MCF 10A (cell line): ENCODE results near the gene PDLIM4. TPM values are rescaled to one million over a fixed set of nuclear protein-coding genes. Genes with fewer than 3 reads are reported as not detected.

Source experiments
- BruUV-seq: library from RNA; stranded (reverse); fragments of 400-500 nt; replicated peaks from 2 replicates; lab custom pipeline; 2021; lab: Mats Ljungman, UMichigan
- CTCF ChIA-PET: fragments of 300-600 bp; sonication (Branson Sonifier 250); formaldehyde crosslinking; extraction: SDS; loops from one replicate; lab custom pipeline; 2021; ENCODE audit warnings: antibody characterized with exemption, inconsistent platforms; lab: Yijun Ruan, JAX
- POLR2A ChIA-PET: fragments of 300-600, 350-650 bp; sonication (Branson Sonifier 250); formaldehyde crosslinking; extraction: SDS; loops from one replicate; lab custom pipeline; 2020; ENCODE audit warnings: antibody characterized with exemption, inconsistent platforms; lab: Yijun Ruan, JAX
- DNase-seq: peaks from one replicate; pipeline ENCODE4 v3.0.0-alpha.2; 2018; ENCODE audit not compliant: unreplicated experiment
- H3K27ac Mint-ChIP-seq: one replicate; pipeline ENCODE4 v1.8.0; 2022; ENCODE audit warnings: mild to moderate bottlenecking, low read depth, mixed read lengths; ENCODE audit not compliant: unreplicated experiment
- H3K27me3 Mint-ChIP-seq: one replicate; pipeline ENCODE4 v1.8.0; 2022; ENCODE audit warnings: mixed read lengths; ENCODE audit not compliant: insufficient read depth, unreplicated experiment
- H3K36me3 Mint-ChIP-seq: one replicate; pipeline ENCODE4 v1.8.0; 2022; ENCODE audit warnings: mild to moderate bottlenecking, moderate library complexity, mixed read lengths; ENCODE audit not compliant: insufficient read depth, unreplicated experiment
- H3K4me1 Mint-ChIP-seq: one replicate; pipeline ENCODE4 v1.8.0; 2022; ENCODE audit warnings: mixed read lengths; ENCODE audit not compliant: insufficient read depth, unreplicated experiment
- H3K4me3 Mint-ChIP-seq: one replicate; pipeline ENCODE4 v1.8.0; 2022; ENCODE audit warnings: mild to moderate bottlenecking, moderate library complexity, mixed read lengths; ENCODE audit not compliant: unreplicated experiment
- H3K9me3 Mint-ChIP-seq: one replicate; pipeline ENCODE4 v1.8.0; 2022; ENCODE audit warnings: mixed read lengths; ENCODE audit not compliant: unreplicated experiment
- CTCF ChIP-seq: fragments of 200-600 bp; IDR thresholded peaks from one replicate; pipeline ENCODE4 v1.8.0; 2022; ENCODE audit warnings: antibody characterized with exemption, mild to moderate bottlenecking; ENCODE audit not compliant: unreplicated experiment
- intact Hi-C: fragments of 100-400 bp; cut with micrococcal nuclease; formaldehyde crosslinking; loops from 2 replicates; pipeline ENCODE4 v1.14.1; 2022
- total RNA-seq: library from RNA; stranded (reverse); gene quantifications from 2 replicates; pipeline ENCODE4 v1.2.3, GENCODE V29; 2022

PDLIM4 gene
- total RNA-seq, 1 experiment from 2014 or later, result 101 TPM

DNA sequence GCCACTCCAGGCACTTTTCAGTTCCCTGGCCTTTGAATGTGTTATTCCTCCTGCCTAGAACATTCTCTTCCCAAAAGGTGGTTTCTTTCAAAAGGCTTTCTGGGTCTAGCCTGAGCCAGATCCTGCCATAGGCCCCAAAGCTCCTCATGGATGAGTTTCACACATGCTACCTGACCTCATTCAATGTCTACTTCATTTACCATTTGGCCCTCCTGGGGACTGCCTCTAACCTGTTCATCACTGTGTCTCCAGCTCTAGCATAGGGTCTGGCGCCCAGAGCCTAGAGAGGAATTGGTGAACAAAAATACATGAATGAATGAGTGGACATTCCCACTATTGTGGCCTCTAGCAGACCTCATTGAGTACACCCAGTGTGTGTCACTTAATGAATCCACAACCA lies 24.4 kb upstream of the PDLIM4 start:
- CTCF ChIA-PET, result interaction anchor here (0.6 to 1.0 kb wide), 2 partner anchors 53 to 235 kb away, joined by 3 to 9 read pairs; no protein-coding TSS in a partner anchor
- no peak for DNase-seq
- intact Hi-C loops, result no loop called here
- no peaks in the 10 kb centered on the region for H3K36me3 Mint-ChIP-seq
- no peak overlapping the region for H3K4me3 Mint-ChIP-seq
- POLR2A ChIA-PET, result no interaction called here
- H3K27me3 Mint-ChIP-seq, result no peaks in the 10 kb centered on the region
- no peak for TF ChIP-seq CTCF
- H3K4me1 Mint-ChIP-seq, result no peaks in the 10 kb centered on the region
- H3K9me3 Mint-ChIP-seq, result no peaks in the 10 kb centered on the region
- BruUV-seq, result no TSS peak
- H3K27ac Mint-ChIP-seq, result no peak overlapping the region

DNA sequence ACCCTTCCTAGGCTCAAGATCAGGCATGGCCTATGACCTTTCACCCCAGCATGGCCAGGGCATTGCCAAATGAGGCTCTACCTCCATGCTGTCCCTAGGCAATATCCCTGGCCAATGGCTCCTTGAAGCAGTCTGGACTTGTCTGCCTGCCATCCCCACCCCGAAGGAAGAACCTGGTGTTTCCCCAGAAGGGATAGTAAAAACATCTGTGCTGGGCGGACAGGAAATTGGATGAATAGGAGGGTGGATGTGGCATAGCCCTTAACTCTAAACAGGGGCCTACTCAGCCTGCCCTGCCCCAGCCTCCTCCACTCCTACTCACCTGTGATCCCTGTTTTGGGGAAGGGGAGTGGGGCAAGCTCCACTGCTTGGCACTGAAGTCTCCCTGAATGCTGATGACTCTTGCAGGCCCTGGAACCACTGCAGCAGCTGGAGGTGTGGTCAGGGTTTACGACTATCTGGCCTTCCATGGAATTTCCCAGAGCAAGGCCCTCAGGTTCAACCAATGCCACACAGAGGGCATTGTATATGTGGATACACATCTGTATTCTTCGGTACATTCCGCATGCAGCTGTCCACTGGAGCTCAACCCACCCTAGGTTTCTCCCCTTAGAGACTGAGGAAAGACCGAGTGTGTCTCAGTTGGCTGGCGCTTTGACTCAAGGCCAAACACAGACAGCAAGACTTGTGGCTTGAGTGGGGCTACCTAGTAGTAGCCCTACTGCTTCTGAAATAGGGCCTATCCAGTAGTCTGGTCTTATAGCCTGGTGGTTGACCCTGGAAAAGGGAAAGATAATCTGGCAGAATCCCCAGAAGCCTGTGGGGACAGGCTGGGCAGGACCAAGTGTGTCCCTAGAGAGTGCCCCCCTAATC lies 23.4 kb upstream of the PDLIM4 start:
- no peak overlapping the region for H3K27ac Mint-ChIP-seq
- CTCF ChIA-PET, result interaction anchor here (0.6 to 1.2 kb wide), 3 partner anchors 41 to 234 kb away, joined by 3 read pairs; partner anchors contain the start of gene SLC22A4
- H3K36me3 Mint-ChIP-seq, result no peaks in the 10 kb centered on the region
- H3K4me3 Mint-ChIP-seq, result no peak overlapping the region
- no peaks in the 10 kb centered on the region for H3K4me1 Mint-ChIP-seq
- no peak for DNase-seq
- H3K27me3 Mint-ChIP-seq, result no peaks in the 10 kb centered on the region
- TF ChIP-seq CTCF, result no peak
- no peaks in the 10 kb centered on the region for H3K9me3 Mint-ChIP-seq
- intact Hi-C loops, result no loop called here
- no TSS peak for BruUV-seq
- POLR2A ChIA-PET, result interaction anchor here (1.1 kb wide), 1 partner anchor 9 kb away, joined by 6 read pairs; no protein-coding TSS in a partner anchor

DNA sequence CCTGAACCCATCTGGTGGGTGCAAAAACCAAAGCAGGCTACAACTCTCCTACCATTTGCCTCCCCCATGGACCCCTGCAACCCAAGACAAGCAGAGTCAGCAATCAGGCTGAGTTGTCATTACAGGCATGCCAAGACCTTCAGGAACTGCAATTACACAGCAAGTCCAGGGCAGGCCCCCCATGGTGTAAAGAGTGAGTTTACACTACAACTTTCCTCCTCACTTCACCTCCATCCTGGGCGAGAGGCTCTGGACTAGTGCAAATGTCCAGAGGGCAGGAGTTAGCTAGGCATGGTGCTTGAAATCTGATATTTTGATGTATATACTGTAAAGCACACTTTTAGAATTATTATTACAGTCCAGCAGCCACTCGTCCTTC lies 22.8 kb upstream of the PDLIM4 start:
- no peak for TF ChIP-seq CTCF
- CTCF ChIA-PET, result interaction anchor here (0.6 to 1.4 kb wide), 7 partner anchors 9 to 806 kb away, joined by 3 to 5 read pairs (median 3); partner anchors contain the start of gene SLC22A4
- no peaks in the 10 kb centered on the region for H3K36me3 Mint-ChIP-seq
- no peaks in the 10 kb centered on the region for H3K9me3 Mint-ChIP-seq
- no TSS peak for BruUV-seq
- H3K27me3 Mint-ChIP-seq, result no peaks in the 10 kb centered on the region
- no peak overlapping the region for H3K4me3 Mint-ChIP-seq
- intact Hi-C loops, result no loop called here
- DNase-seq, result no peak
- POLR2A ChIA-PET, result interaction anchor here (1.1 kb wide), 1 partner anchor 9 kb away, joined by 6 read pairs; no protein-coding TSS in a partner anchor
- no peaks in the 10 kb centered on the region for H3K4me1 Mint-ChIP-seq
- no peak overlapping the region for H3K27ac Mint-ChIP-seq

GRCh38 chr5:132235340-132235739 lies 22.2 kb upstream of the PDLIM4 start:
- intact Hi-C loops, result no loop called here
- CTCF ChIA-PET, result interaction anchor here (0.7 to 1.4 kb wide), 14 partner anchors 10 to 266 kb away, joined by 3 to 7 read pairs (median 3); partner anchors contain the start of gene SLC22A4
- no peaks in the 10 kb centered on the region for H3K9me3 Mint-ChIP-seq
- no peaks in the 10 kb centered on the region for H3K36me3 Mint-ChIP-seq
- no peak overlapping the region for H3K27ac Mint-ChIP-seq
- no peaks in the 10 kb centered on the region for H3K27me3 Mint-ChIP-seq
- DNase-seq, result no peak
- POLR2A ChIA-PET, result interaction anchor here (0.6 to 1.1 kb wide), 3 partner anchors 8 to 129 kb away, joined by 3 to 6 read pairs (median 5); partner anchors contain the start of gene P4HA2
- no peaks in the 10 kb centered on the region for H3K4me1 Mint-ChIP-seq
- no TSS peak for BruUV-seq
- H3K4me3 Mint-ChIP-seq, result no peak overlapping the region
- TF ChIP-seq CTCF, result no peak
